NCI-H1417 (cell line): Measurements from ENCODE around the gene SIPA1L2.

Experiments
- DNase-seq, 3 experiments: peaks; one replicate each; lab custom pipeline; 2025; lab: John Stamatoyannopoulos, UW

SIPA1L2 gene, protein sequence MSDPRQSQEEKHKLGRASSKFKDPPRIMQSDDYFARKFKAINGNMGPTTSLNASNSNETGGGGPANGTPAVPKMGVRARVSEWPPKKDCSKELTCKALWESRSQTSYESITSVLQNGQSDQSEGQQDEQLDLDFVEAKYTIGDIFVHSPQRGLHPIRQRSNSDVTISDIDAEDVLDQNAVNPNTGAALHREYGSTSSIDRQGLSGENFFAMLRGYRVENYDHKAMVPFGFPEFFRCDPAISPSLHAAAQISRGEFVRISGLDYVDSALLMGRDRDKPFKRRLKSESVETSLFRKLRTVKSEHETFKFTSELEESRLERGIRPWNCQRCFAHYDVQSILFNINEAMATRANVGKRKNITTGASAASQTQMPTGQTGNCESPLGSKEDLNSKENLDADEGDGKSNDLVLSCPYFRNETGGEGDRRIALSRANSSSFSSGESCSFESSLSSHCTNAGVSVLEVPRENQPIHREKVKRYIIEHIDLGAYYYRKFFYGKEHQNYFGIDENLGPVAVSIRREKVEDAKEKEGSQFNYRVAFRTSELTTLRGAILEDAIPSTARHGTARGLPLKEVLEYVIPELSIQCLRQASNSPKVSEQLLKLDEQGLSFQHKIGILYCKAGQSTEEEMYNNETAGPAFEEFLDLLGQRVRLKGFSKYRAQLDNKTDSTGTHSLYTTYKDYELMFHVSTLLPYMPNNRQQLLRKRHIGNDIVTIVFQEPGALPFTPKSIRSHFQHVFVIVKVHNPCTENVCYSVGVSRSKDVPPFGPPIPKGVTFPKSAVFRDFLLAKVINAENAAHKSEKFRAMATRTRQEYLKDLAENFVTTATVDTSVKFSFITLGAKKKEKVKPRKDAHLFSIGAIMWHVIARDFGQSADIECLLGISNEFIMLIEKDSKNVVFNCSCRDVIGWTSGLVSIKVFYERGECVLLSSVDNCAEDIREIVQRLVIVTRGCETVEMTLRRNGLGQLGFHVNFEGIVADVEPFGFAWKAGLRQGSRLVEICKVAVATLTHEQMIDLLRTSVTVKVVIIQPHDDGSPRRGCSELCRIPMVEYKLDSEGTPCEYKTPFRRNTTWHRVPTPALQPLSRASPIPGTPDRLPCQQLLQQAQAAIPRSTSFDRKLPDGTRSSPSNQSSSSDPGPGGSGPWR (N-terminal part only)

DNA sequence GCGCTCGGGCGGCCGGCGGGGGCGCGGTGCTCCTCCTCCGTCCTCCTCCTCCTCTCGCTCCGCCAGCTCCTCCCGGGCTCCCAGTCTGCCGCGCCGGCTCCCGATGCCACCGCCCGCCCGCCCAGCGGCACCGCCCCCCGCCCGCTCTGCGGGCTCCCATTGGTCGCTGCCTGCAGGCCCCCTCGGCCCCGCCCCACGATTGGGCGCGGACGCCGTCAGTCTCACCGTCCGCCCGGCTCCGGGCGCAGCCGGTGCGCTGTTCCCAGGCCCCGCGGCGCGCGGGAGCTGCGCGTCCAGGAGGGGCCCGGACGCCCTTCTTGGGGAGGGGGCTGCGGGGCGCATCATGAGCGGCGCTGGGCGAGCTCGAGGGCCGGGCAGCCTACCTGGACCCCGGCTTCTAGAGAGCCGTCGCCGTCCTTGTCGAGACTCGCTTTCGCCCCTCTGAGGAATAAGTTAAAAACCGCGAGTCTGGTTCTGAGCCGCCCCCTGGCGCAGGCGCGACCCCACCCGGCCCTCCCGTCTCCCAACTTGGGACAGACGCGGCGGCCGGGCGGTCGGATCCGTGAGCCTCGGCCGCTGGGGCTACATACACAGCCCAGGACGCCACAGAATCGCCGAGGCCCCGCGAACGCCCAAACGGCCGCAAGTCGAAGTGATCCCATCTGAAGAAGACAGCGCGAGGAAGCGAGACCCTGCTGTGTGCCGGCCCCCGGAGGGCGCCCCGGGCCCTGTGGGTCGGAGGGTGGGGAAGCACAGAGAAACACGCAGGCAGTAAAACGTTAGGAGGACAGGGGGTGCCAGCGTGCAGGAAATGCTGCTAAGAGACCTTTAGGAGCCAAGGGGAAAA lies at the start of gene SIPA1L2:
TSS of gene SIPA1L2 (minus strand) at position 87 of the 847 bp plus-strand sequence. CDS start 114,794 bp downstream, outside the sequence.
- DNase-seq: peak; percentile 86 to 95 (median 94)

GRCh38 chr1:232678185-232678886 lies 48.4 kb upstream of the SIPA1L2 start:
- peak in 2 of 3 experiments; percentile 80 to 96 for DNase-seq

DNA sequence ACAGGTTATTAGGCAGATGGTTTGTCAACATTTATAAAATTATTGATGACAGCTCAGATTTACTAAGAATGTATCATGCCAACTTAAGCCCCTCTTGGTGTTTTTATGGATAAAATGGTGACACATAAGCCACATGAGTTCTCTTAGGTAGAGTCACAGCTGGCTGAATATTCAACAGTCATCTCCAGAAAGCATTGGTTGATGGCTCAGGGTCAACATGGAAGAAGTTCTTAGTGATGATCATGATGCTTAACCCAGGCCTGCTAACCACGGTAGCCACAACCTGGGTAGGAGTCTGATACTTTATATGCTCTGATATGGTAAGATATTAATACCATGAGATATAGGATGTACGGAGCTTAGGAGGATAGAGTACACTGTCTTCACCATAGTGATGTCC lies 46.4 kb upstream of the SIPA1L2 start:
- no peak for DNase-seq

GRCh38 chr1:232675898-232676297 lies 46.0 kb upstream of the SIPA1L2 start:
- no peak for DNase-seq

DNA sequence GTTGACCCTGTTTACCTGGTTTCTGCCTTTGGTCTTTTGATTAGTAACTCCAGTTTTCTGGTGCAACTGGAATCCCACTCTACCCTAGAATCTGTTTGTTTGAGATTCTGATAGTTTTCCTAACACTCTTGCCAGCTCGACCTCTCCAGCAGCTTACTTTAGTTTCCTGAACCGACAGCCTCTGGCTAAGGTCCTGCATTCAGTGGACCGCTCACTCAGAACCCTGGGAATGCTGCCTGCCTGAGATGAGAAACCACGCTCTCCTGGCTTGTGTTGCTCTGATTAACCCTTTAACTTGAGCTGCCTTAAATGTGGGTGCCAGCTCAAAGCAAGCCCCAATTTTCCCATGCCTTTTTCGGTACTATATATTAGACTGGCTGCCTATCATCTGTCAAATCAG lies 45.3 kb upstream of the SIPA1L2 start:
- DNase-seq: no peak

- no peak for DNase-seq
Observed at GRCh38 chr1:232673256-232673655, 43.3 kb upstream of the SIPA1L2 start.

- DNase-seq: peak in 2 of 3 experiments; percentile 6 to 60
Observed at GRCh38 chr1:232669981-232670747, 40.2 kb upstream of the SIPA1L2 start.

DNA sequence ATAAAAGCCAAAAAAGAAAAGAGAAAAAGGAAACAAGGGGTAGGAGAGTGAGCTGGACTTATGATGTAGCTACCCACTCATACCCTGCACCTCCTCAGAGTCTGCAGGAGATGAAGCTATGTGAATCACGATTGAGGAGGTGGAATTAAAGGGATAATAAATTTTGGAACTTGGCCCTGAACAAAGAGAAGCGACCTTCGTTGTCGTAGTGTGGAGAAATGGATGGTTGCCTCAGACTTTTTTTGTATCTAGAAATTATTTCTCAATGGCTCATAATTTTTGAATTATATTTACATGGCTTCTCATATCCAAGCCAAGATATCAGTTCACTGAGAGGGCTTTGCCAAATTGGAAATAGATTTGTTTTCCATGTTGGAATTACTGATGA lies 37.8 kb upstream of the SIPA1L2 start:
- no peak for DNase-seq

- no peak for DNase-seq
Observed at GRCh38 chr1:232667094-232667777, 37.3 kb upstream of the SIPA1L2 start.

- no peak for DNase-seq
Observed at GRCh38 chr1:232664844-232665777, 35.2 kb upstream of the SIPA1L2 start.

DNA sequence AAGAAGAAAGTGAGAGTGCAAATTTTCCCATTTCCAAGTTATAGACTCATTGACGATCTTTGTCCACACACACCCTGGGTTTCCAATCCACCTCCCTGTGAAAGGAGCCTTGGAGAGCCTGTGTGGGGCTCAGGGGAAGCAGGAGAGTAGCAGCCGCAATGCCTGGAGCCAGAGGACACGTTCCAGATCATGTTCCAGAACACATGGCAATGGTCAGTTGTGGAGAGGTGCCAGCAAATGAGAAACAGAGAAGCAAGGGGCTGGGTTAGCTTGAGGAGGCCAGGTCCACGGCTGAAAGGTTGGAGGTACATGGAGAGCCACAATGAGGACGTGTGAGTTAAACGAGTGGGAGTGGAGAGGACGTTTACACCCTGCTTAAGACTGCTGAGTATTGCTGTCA lies 33.0 kb upstream of the SIPA1L2 start:
- DNase-seq: no peak

GRCh38 chr1:232658386-232658785 lies 28.5 kb upstream of the SIPA1L2 start:
- no peak for DNase-seq

GRCh38 chr1:232657426-232658005 lies 27.6 kb upstream of the SIPA1L2 start:
- DNase-seq: no peak

DNA sequence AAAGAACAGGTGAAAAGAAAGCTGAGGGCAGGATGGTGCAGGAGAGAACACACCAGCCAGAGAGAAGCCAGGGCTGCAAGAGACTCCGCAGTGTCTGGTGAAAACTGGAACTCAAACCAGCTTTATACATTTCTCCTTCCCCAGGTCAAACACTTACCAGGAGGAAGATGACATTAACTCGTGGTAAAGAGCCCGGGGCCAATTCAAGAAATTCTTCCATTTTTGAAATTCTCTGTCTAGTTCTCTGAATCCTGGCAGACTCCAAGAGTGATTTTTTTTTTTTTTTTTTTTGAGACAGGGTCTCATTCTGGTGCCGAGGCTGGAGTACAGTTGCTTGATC lies 25.8 kb upstream of the SIPA1L2 start:
- DNase-seq: no peak

DNA sequence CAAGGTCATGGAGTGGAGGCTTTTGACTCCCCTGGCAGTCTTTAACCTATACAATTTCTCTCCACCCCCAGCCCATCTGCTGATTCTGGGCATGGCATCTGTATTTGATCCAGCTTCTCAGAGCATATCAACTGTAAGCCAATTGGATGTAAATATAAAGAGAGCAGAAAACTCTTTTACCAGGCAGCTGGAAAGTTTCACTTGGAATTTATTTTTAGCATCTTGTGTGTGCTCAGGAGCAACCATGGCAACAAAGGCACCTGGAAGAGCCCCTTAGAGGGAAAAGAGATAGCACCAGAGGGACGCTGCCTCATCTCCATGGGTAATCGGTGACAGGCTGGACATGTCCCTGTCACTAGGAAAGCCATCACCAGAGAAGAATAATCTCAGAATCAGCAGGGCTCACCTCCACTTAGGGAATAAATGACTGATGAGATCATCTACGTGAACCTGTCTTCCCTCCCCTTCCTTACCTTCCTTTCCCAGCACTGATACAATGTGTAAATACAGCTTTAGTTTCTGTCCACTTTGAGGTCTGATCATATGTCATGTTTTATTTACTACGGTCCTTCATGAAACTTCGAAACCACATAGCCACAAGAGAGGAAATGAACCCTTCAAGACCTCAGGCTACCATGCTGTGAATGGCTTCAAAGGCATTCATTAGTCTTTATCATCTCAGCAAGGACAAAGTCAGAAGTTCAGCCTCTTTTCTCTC lies 25.3 kb upstream of the SIPA1L2 start:
- DNase-seq: peak; percentile 14 to 69 (median 32)

GRCh38 chr1:232653789-232654188 lies 23.9 kb upstream of the SIPA1L2 start:
- no peak for DNase-seq

GRCh38 chr1:232650845-232651244 lies 20.9 kb upstream of the SIPA1L2 start:
- no peak for DNase-seq
